ENCODE data around the gene PTOV1. TPM values are rescaled to one million over a fixed set of nuclear protein-coding genes. Genes with fewer than 3 reads are reported as not detected.

The PTOV1 gene
- total and polyA plus RNA-seq, 2 of the 4 experiments (the other 2 are of a cell fraction) = 34.4 to 107 TPM

GRCh38 chr19:49860336-49861102, 9.6 kb downstream of the PTOV1 start:
- ChIA-PET POLR2A (ENCODE audit: unreplicated experiment) (interaction anchor here (0.5 kb wide), 1 partner anchor 390 kb away, joined by 3 read pairs; no protein-coding TSS in a partner anchor), CTCF (no interaction called here)
- Histone ChIP-seq H3K14ac (replicated peaks; ENCODE audit: low read depth, low read length) (no peak overlapping the region), H2AFZ (replicated peaks; ENCODE audit: low read length, poor library complexity) (no peak overlapping the region), H3K27me3 (ENCODE audit: control insufficient read depth, insufficient read depth, low read length) (no peaks in the 10 kb centered on the region), H3K79me1 (ENCODE audit: low read depth in 1 of 2, low read length in 2 of 2) (peaks cover 16 to 75% of the 10 kb centered on the region in 2 experiments), H2AK9ac (replicated peaks; ENCODE audit: low read depth, low read length, poor library complexity) (peak overlapping the region; percentile 19), H2BK5ac (ENCODE audit: low read depth, low read length, poor library complexity, severe bottlenecking) (no peak overlapping the region), H2BK15ac (ENCODE audit: low read depth, low read length) (no peak overlapping the region), H3K23ac (ENCODE audit: low read depth, low read length) (no peak overlapping the region), H2BK120ac (ENCODE audit: low read depth, low read length) (no peak overlapping the region), H3K56ac (ENCODE audit: extremely low read depth, insufficient read depth, low read length) (no peak overlapping the region), H3K4me2 (ENCODE audit: low read depth, low read length) (no peak overlapping the region), H3K36me3 (ENCODE audit: control insufficient read depth, insufficient read depth, low read length) (peaks cover 80% of the 10 kb centered on the region), H4K5ac (ENCODE audit: low read depth, low read length) (no peak overlapping the region), H3K9me3 (ENCODE audit: control insufficient read depth, insufficient read depth, low read length) (no peaks in the 10 kb centered on the region), H3K9me1 (ENCODE audit: insufficient read depth, low read length) (peaks cover 7% of the 10 kb centered on the region), H3K4ac (ENCODE audit: low read depth, low read length) (no peak overlapping the region), H2BK20ac (ENCODE audit: low read depth, low read length) (no peak overlapping the region), H3K27ac (ENCODE audit: insufficient read depth, low read length) (no peak overlapping the region), H3K4me1 (ENCODE audit: control insufficient read depth, insufficient read depth, low read length) (peaks cover 11% of the 10 kb centered on the region), H2AK5ac (ENCODE audit: low read depth, low read length) (peak overlapping the region; percentile 31; the same call in 1 of the 2 replicates), H4K8ac (ENCODE audit: low read depth in 2 of 2, low read length in 2 of 2) (peak overlapping the region in 1 of 2 experiments; percentile 4; a peak in 1 of 4 replicates), H3K18ac (ENCODE audit: low read depth, low read length) (no peak overlapping the region), H3K4me3 (ENCODE audit: insufficient read depth, low read depth, low read length) (no peak overlapping the region), H4K20me1 (ENCODE audit: insufficient read depth, low read length) (peaks cover 57% of the 10 kb centered on the region), H3K9ac (ENCODE audit: low read depth, low read length) (no peak overlapping the region), H4K91ac (ENCODE audit: insufficient read depth, low read depth, low read length) (no peak overlapping the region)
- WGBS, 2 experiments (ENCODE audit: extremely low coverage in 2 of 2, insufficient read length in 1 of 2) = 78% methylated on average over 9 of the region's 17 CpGs; no CpG with 5 or more reads in 1 of the 2 experiments
- no TSS peak for BruUV-seq (replicated peaks)
- in situ Hi-C loops (cut with MboI; ENCODE audit: low sequenced_read_pairs) = no loop called here
- ATAC-seq (ENCODE audit: low read depth) (no peak), DNase-seq (no peak)
- intact Hi-C loops (cut with micrococcal nuclease) = no loop called here
- dilution Hi-C loops (cut with HindIII; ENCODE audit: low sequenced_read_pairs, unreplicated experiment) = no loop called here
- TF ChIP-seq RCOR1 (IDR thresholded peaks at IDR 0.05; ENCODE audit: insufficient replicate concordance, low read length) = no peak
- no peak for TF ChIP-seq MAZ (IDR thresholded peaks at IDR 0.05; ENCODE audit: borderline replicate concordance, low read depth, low read length)
- no peak for TF ChIP-seq MXI1 (IDR thresholded peaks at IDR 0.05; ENCODE audit: borderline replicate concordance, low read depth, low read length)
- TF ChIP-seq, protein P1, sequence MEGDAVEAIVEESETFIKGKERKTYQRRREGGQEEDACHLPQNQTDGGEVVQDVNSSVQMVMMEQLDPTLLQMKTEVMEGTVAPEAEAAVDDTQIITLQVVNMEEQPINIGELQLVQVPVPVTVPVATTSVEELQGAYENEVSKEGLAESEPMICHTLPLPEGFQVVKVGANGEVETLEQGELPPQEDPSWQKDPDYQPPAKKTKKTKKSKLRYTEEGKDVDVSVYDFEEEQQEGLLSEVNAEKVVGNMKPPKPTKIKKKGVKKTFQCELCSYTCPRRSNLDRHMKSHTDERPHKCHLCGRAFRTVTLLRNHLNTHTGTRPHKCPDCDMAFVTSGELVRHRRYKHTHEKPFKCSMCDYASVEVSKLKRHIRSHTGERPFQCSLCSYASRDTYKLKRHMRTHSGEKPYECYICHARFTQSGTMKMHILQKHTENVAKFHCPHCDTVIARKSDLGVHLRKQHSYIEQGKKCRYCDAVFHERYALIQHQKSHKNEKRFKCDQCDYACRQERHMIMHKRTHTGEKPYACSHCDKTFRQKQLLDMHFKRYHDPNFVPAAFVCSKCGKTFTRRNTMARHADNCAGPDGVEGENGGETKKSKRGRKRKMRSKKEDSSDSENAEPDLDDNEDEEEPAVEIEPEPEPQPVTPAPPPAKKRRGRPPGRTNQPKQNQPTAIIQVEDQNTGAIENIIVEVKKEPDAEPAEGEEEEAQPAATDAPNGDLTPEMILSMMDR (conservative IDR thresholded peaks at IDR 0.05; ENCODE audit: low read depth, low read length) = no peak
- no peak for TF ChIP-seq SMC3 (IDR thresholded peaks at IDR 0.05; ENCODE audit: low read depth, low read length)
- TF ChIP-seq, protein P2, sequence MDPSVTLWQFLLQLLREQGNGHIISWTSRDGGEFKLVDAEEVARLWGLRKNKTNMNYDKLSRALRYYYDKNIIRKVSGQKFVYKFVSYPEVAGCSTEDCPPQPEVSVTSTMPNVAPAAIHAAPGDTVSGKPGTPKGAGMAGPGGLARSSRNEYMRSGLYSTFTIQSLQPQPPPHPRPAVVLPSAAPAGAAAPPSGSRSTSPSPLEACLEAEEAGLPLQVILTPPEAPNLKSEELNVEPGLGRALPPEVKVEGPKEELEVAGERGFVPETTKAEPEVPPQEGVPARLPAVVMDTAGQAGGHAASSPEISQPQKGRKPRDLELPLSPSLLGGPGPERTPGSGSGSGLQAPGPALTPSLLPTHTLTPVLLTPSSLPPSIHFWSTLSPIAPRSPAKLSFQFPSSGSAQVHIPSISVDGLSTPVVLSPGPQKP (IDR thresholded peaks at IDR 0.05; ENCODE audit: borderline replicate concordance, low read depth, low read length) = no peak
- TF ChIP-seq CEBPB (IDR thresholded peaks at IDR 0.05; ENCODE audit: low read depth, low read length) = no peak
- no peak for TF ChIP-seq CHD1 (IDR thresholded peaks at IDR 0.05; ENCODE audit: low read depth, low read length)
- TF ChIP-seq RAD21 (IDR thresholded peaks at IDR 0.05; ENCODE audit: low read length) = no peak
- no peak for TF ChIP-seq NFE2L2 (IDR thresholded peaks at IDR 0.05; ENCODE audit: low read depth, low read length)
- no peak for TF ChIP-seq RFX5 (IDR thresholded peaks at IDR 0.05; ENCODE audit: low read depth, low read length)
- no peak for TF ChIP-seq POLR2A (IDR thresholded peaks at IDR 0.05; ENCODE audit: low read depth, low read length)
- no peak for TF ChIP-seq FOS (IDR thresholded peaks at IDR 0.05; ENCODE audit: low read depth, low read length)
- no peak for TF ChIP-seq USF2 (IDR thresholded peaks at IDR 0.05; ENCODE audit: low read depth, low read length)
- no peak for TF ChIP-seq MAFK (IDR thresholded peaks at IDR 0.05; ENCODE audit: low read depth, low read length)
